GM23338 (cell line): ENCODE results near the gene CLGN. TPM values are rescaled to one million over a fixed set of nuclear protein-coding genes. Genes with fewer than 3 reads are reported as not detected.

ENCODE experiments used
- ATAC-seq: fragments of 200-7000 bp; cut with Tn5 transposase; 3 replicates; pipeline ENCODE4 v1.9.1; 2020
- DNase-seq: peaks from one replicate; pipeline ENCODE4 v3.0.0-alpha.2; 2015; ENCODE audit warnings: low spot score
- H2AFZ ChIP-seq: fragments of 200-600 bp; sonication (generic); 2 replicates; pipeline ENCODE4 v1.8.0; 2016; ENCODE audit warnings: antibody characterized with exemption, mild to moderate bottlenecking, moderate library complexity
- H3F3A ChIP-seq: fragments of 200-600 bp; sonication (generic); replicated peaks from 2 replicates; pipeline ENCODE4 v1.8.0; 2017; ENCODE audit warnings: antibody characterized with exemption, mixed run types, low read depth
- H3K27ac ChIP-seq: fragments of 200-600 bp; sonication (generic); 2 replicates; pipeline ENCODE4 v1.6.1; 2016; ENCODE audit warnings: low read depth
- H3K27me3 ChIP-seq: fragments of 200-600 bp; sonication (generic); 2 replicates; pipeline ENCODE4 v1.8.0; 2016; ENCODE audit warnings: mild to moderate bottlenecking, mixed run types, moderate library complexity; ENCODE audit not compliant: insufficient read depth
- H3K36me3 ChIP-seq: fragments of 200-600 bp; sonication (generic); 2 replicates; pipeline ENCODE4 v1.8.0; 2016; ENCODE audit warnings: mild to moderate bottlenecking; ENCODE audit not compliant: insufficient read depth
- H3K4me1 ChIP-seq: fragments of 200-600 bp; sonication (generic); 2 replicates; pipeline ENCODE4 v1.8.0; 2016; ENCODE audit warnings: mild to moderate bottlenecking, moderate library complexity; ENCODE audit not compliant: insufficient read depth
- H3K4me2 ChIP-seq: fragments of 200-600 bp; sonication (generic); 2 replicates; pipeline ENCODE4 v1.7.1; 2017; ENCODE audit warnings: mixed run types
- H3K4me3 ChIP-seq: fragments of 200-600 bp; sonication (generic); 2 replicates; pipeline ENCODE4 v1.6.1; 2016; ENCODE audit warnings: mixed run types
- H3K79me2 ChIP-seq: fragments of 200-600 bp; sonication (generic); replicated peaks from 2 replicates; pipeline ENCODE4 v1.8.0; 2017; ENCODE audit warnings: mild to moderate bottlenecking; ENCODE audit not compliant: insufficient read depth
- H3K9me2 ChIP-seq: fragments of 200-600 bp; sonication (generic); 2 replicates; pipeline ENCODE4 v1.8.0; 2017; ENCODE audit not compliant: insufficient read depth
- H4K20me1 ChIP-seq: fragments of 200-600 bp; sonication (generic); replicated peaks from 2 replicates; pipeline ENCODE4 v1.8.0; 2017; ENCODE audit warnings: mild to moderate bottlenecking; ENCODE audit not compliant: insufficient read depth
- H3K27ac Mint-ChIP-seq: 2 replicates; pipeline ENCODE4 v1.8.0; 2020; ENCODE audit warnings: inconsistent platforms, mild to moderate bottlenecking, moderate library complexity, mixed read lengths
- H3K27me3 Mint-ChIP-seq: 3 replicates; pipeline ENCODE4 v1.8.0; 2022; ENCODE audit warnings: low read depth, mild to moderate bottlenecking, moderate library complexity, mixed read lengths, inconsistent platforms; ENCODE audit not compliant: insufficient read depth, poor library complexity
- H3K36me3 Mint-ChIP-seq: 3 replicates; pipeline ENCODE4 v1.8.0; 2021; ENCODE audit warnings: low read depth, mild to moderate bottlenecking, inconsistent platforms, moderate library complexity, mixed read lengths
- H3K4me1 Mint-ChIP-seq: 3 replicates; pipeline ENCODE4 v1.8.0; 2020; ENCODE audit warnings: mild to moderate bottlenecking, inconsistent platforms, mixed read lengths
- H3K4me3 Mint-ChIP-seq: 3 replicates; pipeline ENCODE4 v1.8.0; 2021; ENCODE audit warnings: moderate library complexity, mild to moderate bottlenecking, inconsistent platforms, mixed read lengths
- H3K9me3 Mint-ChIP-seq: 3 replicates; pipeline ENCODE4 v1.8.0; 2020; ENCODE audit warnings: moderate library complexity, mild to moderate bottlenecking, inconsistent platforms, mixed read lengths
- CREB1 ChIP-seq: fragments of 250-450 bp; sonication (Bioruptor Pico); IDR thresholded peaks from 2 replicates; pipeline ENCODE4 v1.5.0; 2020; ENCODE audit warnings: low read depth, mild to moderate bottlenecking, moderate library complexity
- CTCF ChIP-seq, 2 experiments: fragments of 200-600 bp in 1 of 2; sonication (generic) in 1 of 2; conservative IDR thresholded peaks; 2 replicates each; pipeline versions ENCODE4 v1.5.1 to v1.6.1; 2016 to 2017; ENCODE audit warnings: antibody characterized with exemption in 2 of 2, low read depth in 2 of 2, mild to moderate bottlenecking in 2 of 2, moderate library complexity in 1 of 2
- NANOG ChIP-seq: IDR thresholded peaks from 2 replicates; pipeline ENCODE4 v1.6.1; 2016; ENCODE audit warnings: antibody characterized with exemption, borderline replicate concordance
- ZNF462 ChIP-seq: fragments of 250-450 bp; sonication (Bioruptor Pico); IDR thresholded peaks from 2 replicates; pipeline ENCODE4 v1.5.0; 2020; ENCODE audit warnings: mild to moderate bottlenecking, moderate library complexity
- polyA plus RNA-seq: library from polyadenylated mRNA; unstranded; fragments of >200 nt; fragmentation: Nextera tagmentation; extraction: Ambion mirVana; gene quantifications from 2 replicates; pipeline ENCODE4 v1.2.1, GENCODE V29; 2016
- total RNA-seq: library from RNA; depleted of rRNA; stranded (reverse); fragments of >200 nt; shearing (Covaris generic); gene quantifications from 2 replicates; pipeline ENCODE4 v1.2.3, GENCODE V29; 2014

CLGN gene
- total and polyA plus RNA-seq, 2 experiments from 2014 or later = 4.0 to 5.2 TPM

GRCh38 chr4:140400111-140400510, 27.3 kb downstream of the CLGN start:
- H3K4me3 Mint-ChIP-seq = no peak overlapping the region
- no peak for TF ChIP-seq ZNF462
- TF ChIP-seq NANOG = no peak
- TF ChIP-seq CREB1 (CRISPR knock-in tag) = no peak
- no peak for TF ChIP-seq CTCF (conservative IDR thresholded peaks at IDR 0.05; ENCODE audit: low read depth in 2 of 2)
- Histone ChIP-seq H3K27me3 (no peaks in the 10 kb centered on the region), H3K36me3 (no peaks in the 10 kb centered on the region), H4K20me1 (no peaks in the 10 kb centered on the region), H2AFZ (no peak overlapping the region), H3F3A (no peaks in the 10 kb centered on the region), H3K4me3 (no peak overlapping the region), H3K4me2 (no peak overlapping the region), H3K9me2 (no peaks in the 10 kb centered on the region), H3K4me1 (no peaks in the 10 kb centered on the region), H3K79me2 (no peaks in the 10 kb centered on the region), H3K27ac (no peak overlapping the region)
- H3K9me3 Mint-ChIP-seq = no peaks in the 10 kb centered on the region
- no peaks in the 10 kb centered on the region for H3K27me3 Mint-ChIP-seq
- DNase-seq = no peak
- no peaks in the 10 kb centered on the region for H3K36me3 Mint-ChIP-seq
- ATAC-seq = no peak
- H3K4me1 Mint-ChIP-seq = no peaks in the 10 kb centered on the region
- H3K27ac Mint-ChIP-seq = no peak overlapping the region

GRCh38 chr4:140395668-140396067, 31.8 kb downstream of the CLGN start:
- Mint-ChIP-seq H3K36me3 (no peaks in the 10 kb centered on the region), H3K4me3 (no peak overlapping the region), H3K4me1 (no peaks in the 10 kb centered on the region), H3K27me3 (peaks cover 2% of the 10 kb centered on the region), H3K27ac (no peak overlapping the region), H3K9me3 (no peaks in the 10 kb centered on the region)
- Histone ChIP-seq H3K27me3 (no peaks in the 10 kb centered on the region), H3K4me2 (no peak overlapping the region), H3K4me3 (no peak overlapping the region), H3K36me3 (no peaks in the 10 kb centered on the region), H3K79me2 (no peaks in the 10 kb centered on the region), H3K27ac (no peak overlapping the region), H2AFZ (no peak overlapping the region), H4K20me1 (no peaks in the 10 kb centered on the region), H3F3A (no peaks in the 10 kb centered on the region), H3K4me1 (no peaks in the 10 kb centered on the region), H3K9me2 (no peaks in the 10 kb centered on the region)
- TF ChIP-seq NANOG = no peak
- peak; percentile 44 to 55 for TF ChIP-seq CTCF (conservative IDR thresholded peaks at IDR 0.05; ENCODE audit: low read depth in 2 of 2)
- ATAC-seq = peak; percentile 47; the same call in 2 of the 3 replicates
- peak; percentile 38 for DNase-seq
